Measurements from ENCODE around the gene HSPA12B. TPM values are rescaled to one million over a fixed set of nuclear protein-coding genes. Genes with fewer than 3 reads are reported as not detected.
A peak's percentile ranks its signal among the peaks of the same experiment; 100 is the strongest.

Gene HSPA12B
- total and polyA plus RNA-seq, 8 donors, result 0.55 to 6.0 (median 1.7) TPM

DNA sequence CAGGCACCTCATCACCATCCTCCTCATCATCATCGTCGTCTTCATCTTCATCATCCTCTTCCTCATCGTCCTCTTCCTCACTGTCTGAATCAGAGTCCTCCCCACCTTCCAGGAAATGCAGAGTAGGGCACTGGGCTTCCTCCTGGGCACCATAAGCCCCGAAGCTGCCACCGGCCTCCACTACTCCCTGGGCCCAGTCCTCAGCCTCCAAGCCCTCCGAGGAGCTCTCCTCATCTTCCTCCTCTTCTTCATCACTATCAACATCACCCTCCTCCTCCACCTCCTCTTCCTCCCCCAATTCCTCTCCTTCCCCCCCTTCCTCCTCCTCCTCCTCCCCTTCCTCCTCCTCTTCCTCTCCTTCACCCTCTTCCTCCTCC lies 52.4 kb downstream of the HSPA12B start:
- Histone ChIP-seq H3K27ac (no peak overlapping the region), H3K4me3 (peak overlapping the region in 2 of 4 donors; percentile 59 to 66), H3K9me3 (no peaks in the 10 kb centered on the region), H3K4me1 (peaks cover 10 to 39% (median 28%) of the 10 kb centered on the region in 3 donors), H3K27me3 (no peaks in the 10 kb centered on the region), H3K36me3 (no peaks in the 10 kb centered on the region)
- DNase-seq (peak in 1 of 6 donors; percentile 53), ATAC-seq (no peak), FAIRE-seq (no peak)
- no peak for TF ChIP-seq CTCF (IDR thresholded peaks at IDR 0.05)
- 86 to 87% methylated on average over 6 of the region's 6 CpGs for WGBS, 2 donors
- intact Hi-C loops (cut with DNase I), result loop anchor here in 1 of 3 donors (5.0 kb wide), 1 partner anchor 37 kb away; the partner anchor contains the start of gene AP5S1

- 23 to 27% methylated on average over 38 to 79 of the region's 79 CpGs for WGBS, 2 donors
- peaks cover 10 to 39% (median 28%) of the 10 kb centered on the region in 3 donors for H3K4me1 ChIP-seq
- ATAC-seq, result peak in 1 of 4 donors; percentile 1
Observed at GRCh38 chr20:3785240-3786125, 53.0 kb downstream of the HSPA12B start.

DNA sequence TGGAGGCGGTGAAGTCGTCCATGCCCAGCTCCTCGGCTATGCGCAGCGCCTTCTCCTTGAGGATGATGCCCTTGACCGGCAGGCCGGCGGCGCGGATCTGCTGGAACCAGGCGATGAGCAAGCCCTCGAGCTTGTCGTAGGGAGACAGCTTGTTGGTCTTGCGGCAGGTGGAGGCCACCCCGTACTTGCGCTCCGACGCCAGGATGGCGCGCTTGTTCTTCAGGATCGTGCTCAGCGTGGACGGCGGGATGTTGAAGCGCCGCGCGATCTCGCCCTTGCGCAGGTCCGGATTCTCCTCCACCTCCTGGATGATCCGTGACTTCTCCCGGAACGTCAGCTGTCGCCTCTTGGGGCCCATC lies 53.6 kb downstream of the HSPA12B start:
- peaks cover 10 to 39% (median 24%) of the 10 kb centered on the region in 3 donors for H3K4me1 ChIP-seq
- peak in 5 of 6 donors; percentile 48 to 74 (median 59) for DNase-seq
- H3K27ac ChIP-seq, result peak overlapping the region; percentile 46 to 65 (median 56)
- intact Hi-C loops (cut with DNase I), result loop anchor here in 1 of 3 donors (5.0 kb wide), 1 partner anchor 36 kb away; the partner anchor contains the start of gene AP5S1
- peak overlapping the region; percentile 44 to 66 (median 52) for H3K4me3 ChIP-seq
- no peaks in the 10 kb centered on the region for H3K9me3 ChIP-seq
- no peak for TF ChIP-seq CTCF (IDR thresholded peaks at IDR 0.05)
- ATAC-seq, result peak in 2 of 4 donors; percentile 4 to 31
- no peak for FAIRE-seq
- no peaks in the 10 kb centered on the region for H3K27me3 ChIP-seq
- WGBS, 2 donors, result 0 to 1% methylated on average over 31 to 35 of the region's 35 CpGs
- H3K36me3 ChIP-seq, result no peaks in the 10 kb centered on the region

More at GRCh38 chr20:3785240-3786125, 53.0 kb downstream of the HSPA12B start:
- no peaks in the 10 kb centered on the region for H3K9me3 ChIP-seq
- H3K27ac ChIP-seq, result peak overlapping the region; percentile 46 to 65 (median 56)
- peak overlapping the region; percentile 44 to 66 (median 52) for H3K4me3 ChIP-seq
- intact Hi-C loops (cut with DNase I), result loop anchor here in 1 of 3 donors (5.0 kb wide), 1 partner anchor 37 kb away; the partner anchor contains the start of gene AP5S1
- FAIRE-seq, result no peak
- H3K27me3 ChIP-seq, result no peaks in the 10 kb centered on the region
- H3K36me3 ChIP-seq, result no peaks in the 10 kb centered on the region
- no peak for TF ChIP-seq CTCF (IDR thresholded peaks at IDR 0.05)
- peak in 5 of 6 donors; percentile 38 to 88 (median 51) for DNase-seq

DNA sequence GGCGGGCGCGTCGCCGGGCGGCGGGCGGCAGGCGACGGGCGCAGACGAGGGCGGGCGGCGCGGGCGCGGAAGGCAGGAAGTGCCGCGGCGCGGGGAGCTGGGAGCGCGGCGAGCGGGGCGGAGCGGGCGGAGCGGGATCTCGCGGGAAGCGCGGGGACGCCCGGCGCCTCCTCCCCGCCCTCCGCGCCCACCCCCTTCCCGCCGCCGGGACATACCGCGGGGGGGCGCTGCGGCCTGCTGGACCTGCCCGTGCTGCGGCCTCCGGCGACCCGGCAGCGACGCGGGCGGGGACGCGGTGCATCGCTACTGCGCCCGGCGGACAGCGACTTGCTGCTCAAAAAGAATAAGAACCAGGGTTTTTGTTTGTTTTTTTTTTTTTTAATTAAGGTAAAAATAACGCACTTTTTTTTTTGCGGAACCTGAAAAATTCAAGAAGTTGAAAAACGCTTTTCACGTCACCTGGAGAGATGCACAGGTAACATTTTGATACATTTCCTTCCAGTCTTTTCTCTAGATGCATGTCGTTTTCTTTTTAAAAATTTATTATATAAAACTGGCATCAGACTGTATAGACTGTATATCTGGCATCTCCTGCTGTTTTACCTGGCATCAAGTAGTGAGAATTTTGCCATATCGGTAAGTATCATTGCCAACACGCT lies 54.3 kb downstream of the HSPA12B start, which contains the start of gene CENPB:
Gene CENPB, minus strand, starts transcription at position 76 of the 659 bp plus-strand sequence. CDS start 257 bp downstream, outside the sequence.
- H3K27me3 ChIP-seq, result no peaks in the 10 kb centered on the region
- H3K9me3 ChIP-seq, result no peaks in the 10 kb centered on the region
- H3K4me3 ChIP-seq, result peak within 1 kb of the TSS; percentile 44 to 66 (median 52)
- ATAC-seq (peak; percentile 93 to 96 (median 95)), FAIRE-seq (peak; percentile 32), DNase-seq (peak; percentile 83 to 97 (median 92))
- peak; percentile 56 to 85 (median 71) for TF ChIP-seq CTCF (IDR thresholded peaks at IDR 0.05)
- H3K27ac ChIP-seq, result peak within 1 kb of the TSS; percentile 46 to 65 (median 56)
- H3K4me1 ChIP-seq, result peaks cover 10 to 35% (median 17%) of the 10 kb centered on the region in 3 donors
- H3K36me3 ChIP-seq, result no peaks in the 10 kb centered on the region
- intact Hi-C loops (cut with DNase I), result loop anchor here in 1 of 3 donors (5.0 kb wide), 1 partner anchor 36 kb away; the partner anchor contains the start of gene AP5S1
- 1% methylated on average over 65 to 70 of the region's 70 CpGs for WGBS, 2 donors

Data from pancreas (tissue), 10 donors.